ENCODE results near the gene PDSS1.

- TF ChIP-seq POLR2A (IDR thresholded peaks at IDR 0.05) (no peak), CTCF (IDR thresholded peaks at IDR 0.05) (no peak), EP300 (IDR thresholded peaks at IDR 0.05) (no peak)
Measured at GRCh38 chr10:26698909-26699308, 1.4 kb downstream of the PDSS1 start.

Data from stomach (tissue), 4 donors.